ENCODE measurements around the gene ACIN1.
"Not testable (repeated sequence)": the region's sequence is repeated elsewhere in the genome, so short reads cannot be mapped to it uniquely, and the experiment has no call there.

ACIN1 gene

DNA sequence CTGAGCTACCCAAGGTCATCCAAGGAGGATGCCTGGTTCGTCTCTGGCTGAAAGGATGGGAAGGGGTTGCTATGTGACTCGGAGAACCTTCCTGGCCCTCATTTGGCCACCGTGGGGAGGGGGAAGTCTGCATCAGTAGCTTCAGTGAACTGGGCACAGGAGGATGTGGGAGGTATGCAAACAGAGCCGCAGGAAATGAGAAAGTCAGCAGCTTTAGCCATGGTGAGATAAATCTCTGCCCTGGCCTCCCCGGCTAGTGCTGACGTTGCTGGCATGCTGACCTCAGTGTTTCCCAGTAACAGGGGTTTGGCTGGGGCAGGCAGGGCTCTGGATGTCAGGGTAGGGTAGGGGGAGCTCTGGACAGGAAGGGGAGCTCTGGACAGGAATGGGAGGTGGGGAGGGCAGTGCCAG, 26.4 kb upstream of the ACIN1 start:
- no peak for DNase-seq

DNA sequence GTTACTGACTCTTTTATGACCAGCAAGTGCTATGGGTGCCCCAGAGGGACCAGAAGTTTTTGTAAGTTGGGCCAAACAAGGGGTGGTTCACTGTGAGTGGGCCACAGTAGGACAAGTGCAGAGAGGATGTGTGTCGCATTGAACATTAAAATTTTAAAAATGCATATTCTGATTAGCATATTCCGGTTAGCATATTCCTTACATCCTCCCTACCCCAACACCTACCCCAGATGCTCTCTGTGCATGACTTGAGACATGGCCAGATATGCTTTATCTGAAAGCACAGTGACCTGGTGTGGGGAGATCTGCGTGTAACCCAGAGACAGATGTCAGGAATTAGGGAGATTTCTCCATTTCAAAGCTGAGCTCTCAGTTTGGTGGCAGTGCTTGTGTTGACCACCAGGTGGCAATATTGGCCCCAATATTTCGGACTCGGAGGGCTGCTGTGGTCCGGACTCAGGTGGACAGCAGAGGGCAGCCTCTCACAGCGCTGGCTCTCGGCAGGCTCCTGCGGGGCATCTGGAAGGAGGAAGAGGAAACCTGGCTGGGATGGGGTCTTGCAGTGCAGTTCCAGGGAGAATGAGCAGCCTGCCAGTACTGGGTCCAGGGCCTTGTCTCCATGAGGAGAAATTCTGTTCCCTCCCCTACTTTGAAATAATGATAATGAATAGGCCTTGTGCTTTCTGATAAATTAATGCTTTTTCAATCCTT, 25.8 kb upstream of the ACIN1 start:
- DNase-seq, result peak; percentile 73

DNA sequence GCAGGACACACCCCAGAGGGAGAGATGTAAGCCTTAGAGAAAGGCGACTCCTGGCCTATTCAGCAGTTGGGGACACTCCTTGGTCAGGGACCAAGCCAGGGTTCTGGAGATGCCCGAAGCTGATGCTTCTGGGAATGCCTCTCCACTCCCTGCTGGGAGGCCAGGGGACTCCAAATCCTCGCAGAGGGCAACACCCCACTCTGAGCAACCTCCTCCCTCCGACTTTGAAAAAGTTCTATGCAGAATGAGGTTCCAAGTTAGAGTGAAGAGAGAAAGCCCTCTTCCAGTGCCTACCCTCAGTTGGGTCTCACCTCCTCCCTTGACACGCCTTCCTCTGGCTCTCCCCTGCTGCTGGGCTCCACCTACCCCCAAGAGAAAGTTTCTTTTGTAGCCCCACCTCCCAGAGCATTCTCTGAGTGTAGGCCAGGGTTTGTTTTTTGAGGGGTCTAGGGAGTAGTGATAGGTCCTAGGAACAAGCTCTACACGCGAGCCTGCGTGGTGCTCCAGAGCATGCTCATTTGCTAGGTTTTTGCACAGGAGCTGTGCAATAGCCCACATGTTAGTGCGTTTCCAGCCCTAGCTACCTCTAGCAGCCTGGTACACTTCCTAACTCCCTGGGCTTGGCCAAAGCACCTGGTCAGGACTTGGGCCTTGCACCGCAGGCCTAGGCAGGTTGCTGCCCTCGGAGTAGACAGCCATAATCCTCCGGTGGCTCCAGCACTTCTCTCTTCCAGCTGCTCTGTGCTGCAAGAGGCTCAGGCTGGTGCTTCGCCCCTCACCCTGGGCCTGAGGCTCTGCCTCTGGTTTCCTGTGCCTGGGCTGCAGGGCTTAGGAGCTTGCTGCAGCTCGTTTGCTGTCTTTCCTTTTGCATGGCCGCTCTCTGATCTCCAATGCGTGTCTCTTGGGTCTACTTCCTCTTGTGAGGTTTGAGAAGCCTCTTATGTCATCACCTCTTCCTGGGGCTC, 24.7 kb upstream of the ACIN1 start:
- DNase-seq, result peak; percentile 48

DNA sequence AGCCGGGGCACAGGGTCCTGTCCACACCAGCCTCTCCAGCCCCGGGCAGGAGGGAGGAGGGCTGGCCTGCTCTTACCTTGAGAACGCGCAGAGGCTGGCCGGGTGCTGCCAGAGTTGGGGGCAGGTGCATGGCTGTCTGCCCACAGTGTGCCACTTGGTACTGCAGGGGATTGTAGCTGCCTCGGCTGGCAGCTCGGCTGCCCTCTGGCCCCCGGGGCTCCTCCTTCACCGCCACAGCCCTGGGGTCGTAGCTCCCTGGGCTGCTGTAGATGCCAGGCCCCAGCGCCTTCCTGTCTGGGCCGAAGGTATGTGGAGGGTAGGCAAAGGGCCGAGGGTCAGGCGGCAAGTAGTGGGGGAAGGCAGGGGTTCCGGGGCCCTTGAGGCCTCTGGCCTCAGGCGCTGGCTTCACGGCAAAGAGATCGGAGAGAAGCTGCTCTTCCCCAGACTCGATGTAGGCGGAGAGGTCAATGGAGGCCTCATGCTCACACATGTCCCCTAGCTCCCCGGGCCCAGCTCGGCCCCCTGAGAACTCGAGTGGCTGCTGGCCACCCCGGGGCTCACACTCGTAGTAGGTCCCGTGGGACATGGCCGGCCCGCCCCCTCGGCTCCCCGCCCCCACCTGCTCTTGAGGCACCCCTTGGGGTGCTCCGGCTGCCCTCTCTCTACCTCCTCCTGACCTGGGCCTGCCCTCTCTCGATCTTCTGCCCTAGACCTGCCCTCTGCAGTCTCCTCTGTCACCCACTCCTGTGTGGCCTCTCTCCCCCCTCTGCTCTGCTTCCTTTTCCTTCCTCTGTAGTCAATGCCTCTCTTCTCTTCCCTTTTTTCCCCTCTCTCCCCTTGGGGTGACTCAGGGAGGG, 23.8 kb upstream of the ACIN1 start, which contains the start of gene CEBPE:
CEBPE (minus strand) TSS at position 750 of the 857 bp plus-strand sequence; CDS start at position 586, 164 bp downstream.
- no peak for DNase-seq

DNA sequence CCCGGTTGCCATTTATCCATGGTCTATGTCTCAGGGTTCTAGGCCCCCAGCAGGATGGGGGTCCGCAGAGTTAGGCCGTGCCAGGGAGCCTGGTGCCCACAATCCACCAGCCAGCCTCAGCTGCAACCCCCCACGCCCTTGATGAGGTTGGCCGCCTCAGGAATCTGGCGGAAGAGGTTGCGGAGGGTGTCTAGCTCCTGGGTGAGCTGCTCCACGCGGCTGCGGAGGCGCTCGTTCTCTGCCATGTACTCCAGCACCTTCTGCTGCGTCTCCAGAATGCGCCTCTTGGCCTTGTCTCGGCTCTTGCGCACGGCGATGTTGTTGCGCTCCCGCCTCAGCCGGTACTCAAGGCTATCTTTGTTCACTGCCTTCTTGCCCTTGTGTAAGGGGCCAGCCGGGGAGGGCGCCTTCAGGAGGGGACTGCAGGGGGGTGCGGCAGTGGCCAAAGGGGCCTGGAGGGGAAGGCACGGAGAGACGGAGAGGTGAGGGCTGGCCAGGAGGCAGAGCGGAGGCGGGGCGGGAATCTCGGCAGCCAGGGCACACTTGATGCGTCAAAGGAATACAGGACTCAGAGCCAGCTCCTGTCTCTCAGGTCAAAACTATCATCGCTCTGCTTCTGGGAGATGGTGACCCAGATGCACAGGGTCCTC, 22.6 kb upstream of the ACIN1 start:
- no peak for DNase-seq

DNA sequence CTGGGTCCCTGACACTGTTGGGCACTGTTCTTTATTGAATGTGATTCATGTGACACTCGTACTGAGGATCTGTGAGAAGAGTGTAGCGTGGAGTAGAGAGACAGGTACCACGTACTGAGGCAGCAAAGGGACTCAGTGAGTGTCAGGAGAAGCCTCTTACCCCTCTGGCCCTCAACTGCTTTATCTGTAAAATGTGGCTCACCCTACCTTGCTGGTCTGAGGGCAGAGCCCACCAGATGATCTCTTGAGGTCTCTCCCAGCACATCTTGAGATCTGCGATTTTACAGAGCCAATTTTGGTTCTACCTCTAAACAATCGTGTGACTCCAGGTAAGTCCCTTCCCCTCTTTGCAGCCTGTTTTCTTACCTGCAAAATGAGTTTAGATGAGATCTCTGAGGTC, 21.0 kb upstream of the ACIN1 start:
- DNase-seq, result no peak

DNA sequence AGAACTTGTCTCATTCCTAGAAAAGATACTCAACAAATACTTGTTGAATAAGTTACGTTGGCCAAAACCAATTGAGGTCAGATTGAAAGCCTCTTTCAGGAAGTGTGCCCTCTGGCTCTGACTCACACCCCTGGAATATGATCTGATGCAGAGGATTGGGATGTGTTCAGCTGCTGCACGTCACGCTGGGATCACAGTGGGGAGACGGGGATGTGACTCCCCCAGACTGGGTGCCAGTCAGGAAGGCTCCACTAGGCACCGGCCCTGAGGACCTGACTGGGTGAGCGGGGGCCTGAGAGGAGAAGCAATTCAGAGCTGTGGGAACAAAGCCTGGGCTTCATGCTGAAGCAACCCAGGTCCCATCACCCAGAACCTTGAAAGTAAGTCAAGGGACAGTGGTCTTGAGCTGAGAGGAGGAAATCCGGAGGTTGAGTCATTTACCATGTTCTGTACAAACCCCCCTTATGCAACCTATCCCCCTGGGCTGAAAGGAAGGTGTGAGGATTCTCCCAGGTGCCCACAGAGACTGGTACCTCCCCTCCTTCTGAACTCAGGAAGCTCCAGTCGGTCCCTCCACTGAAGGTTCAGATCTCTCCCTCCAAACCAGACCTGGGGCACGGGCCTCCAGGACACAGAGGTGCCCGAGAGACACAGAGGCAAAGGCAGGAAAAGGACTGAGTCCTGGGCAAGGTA, 20.2 kb upstream of the ACIN1 start:
- DNase-seq, result no peak

DNA sequence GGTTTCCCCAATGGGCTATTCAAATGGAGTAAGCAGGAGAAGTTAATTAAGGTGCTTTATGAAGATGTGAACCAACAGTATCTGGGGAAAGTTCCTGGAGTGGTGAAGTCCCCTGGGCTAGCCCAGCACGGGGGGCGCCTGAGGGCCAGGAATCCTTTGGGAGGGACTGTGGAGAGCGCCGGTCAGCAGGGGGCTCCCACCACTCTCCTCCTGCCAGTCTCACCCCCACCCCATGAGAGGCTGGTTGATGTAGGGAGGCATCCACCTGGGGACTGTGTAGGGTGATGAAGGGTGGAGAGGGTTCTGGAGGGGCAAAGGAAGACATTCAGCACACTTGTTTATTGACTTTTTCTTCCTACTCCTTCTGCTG, 19.7 kb upstream of the ACIN1 start:
- no peak for DNase-seq

DNA sequence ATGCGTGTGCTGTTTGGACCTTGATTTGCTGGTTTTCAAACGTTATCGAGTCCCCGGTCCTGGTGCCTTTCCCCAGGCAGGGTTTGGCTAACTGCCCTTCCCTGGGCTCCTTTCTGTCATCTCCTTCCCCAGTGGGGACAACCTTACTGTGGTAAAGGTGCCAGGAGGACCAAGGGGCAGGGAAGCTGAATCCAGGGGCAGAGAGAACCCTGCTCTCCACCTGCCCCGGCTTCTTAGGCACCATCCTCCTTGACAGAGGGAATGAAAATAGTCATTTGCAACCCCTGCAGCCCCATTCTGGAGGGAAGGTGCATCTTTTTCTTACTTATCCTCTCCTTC, 19.2 kb upstream of the ACIN1 start:
- no peak for DNase-seq

DNA sequence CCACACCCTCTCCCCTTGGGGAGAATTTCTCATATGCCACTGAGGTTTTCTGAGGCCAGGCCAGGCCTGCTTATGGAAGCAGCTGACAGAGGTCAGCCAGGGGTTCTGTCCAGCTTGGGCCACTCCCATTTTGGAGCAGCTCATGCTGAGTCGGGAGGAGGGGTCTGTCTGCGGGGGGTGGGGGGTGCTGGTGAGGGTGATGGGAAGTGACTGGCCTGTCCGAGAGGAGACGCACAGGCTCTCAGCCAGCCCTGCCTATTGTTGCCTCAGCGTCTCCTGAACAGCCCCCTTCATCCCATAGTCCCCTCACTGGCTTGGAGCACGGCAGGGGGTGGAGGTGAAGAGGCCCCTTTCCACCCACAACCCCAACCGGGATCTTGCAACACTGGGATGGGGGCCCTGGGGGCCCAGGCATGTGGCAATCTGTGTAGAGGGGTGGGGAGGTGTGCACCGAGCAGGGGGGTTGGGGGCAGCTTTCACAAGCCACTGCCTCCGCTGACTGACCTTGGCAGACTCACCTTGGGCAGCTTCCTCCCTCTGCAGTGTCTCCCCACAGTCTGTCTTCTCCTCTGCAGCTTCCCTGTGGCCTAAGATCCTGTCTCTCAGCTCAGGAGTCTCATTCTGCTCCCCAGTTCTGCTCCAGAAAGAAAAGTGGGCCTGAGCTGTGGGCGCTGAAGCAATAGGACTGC, 18.6 kb upstream of the ACIN1 start:
- no peak for DNase-seq

DNA sequence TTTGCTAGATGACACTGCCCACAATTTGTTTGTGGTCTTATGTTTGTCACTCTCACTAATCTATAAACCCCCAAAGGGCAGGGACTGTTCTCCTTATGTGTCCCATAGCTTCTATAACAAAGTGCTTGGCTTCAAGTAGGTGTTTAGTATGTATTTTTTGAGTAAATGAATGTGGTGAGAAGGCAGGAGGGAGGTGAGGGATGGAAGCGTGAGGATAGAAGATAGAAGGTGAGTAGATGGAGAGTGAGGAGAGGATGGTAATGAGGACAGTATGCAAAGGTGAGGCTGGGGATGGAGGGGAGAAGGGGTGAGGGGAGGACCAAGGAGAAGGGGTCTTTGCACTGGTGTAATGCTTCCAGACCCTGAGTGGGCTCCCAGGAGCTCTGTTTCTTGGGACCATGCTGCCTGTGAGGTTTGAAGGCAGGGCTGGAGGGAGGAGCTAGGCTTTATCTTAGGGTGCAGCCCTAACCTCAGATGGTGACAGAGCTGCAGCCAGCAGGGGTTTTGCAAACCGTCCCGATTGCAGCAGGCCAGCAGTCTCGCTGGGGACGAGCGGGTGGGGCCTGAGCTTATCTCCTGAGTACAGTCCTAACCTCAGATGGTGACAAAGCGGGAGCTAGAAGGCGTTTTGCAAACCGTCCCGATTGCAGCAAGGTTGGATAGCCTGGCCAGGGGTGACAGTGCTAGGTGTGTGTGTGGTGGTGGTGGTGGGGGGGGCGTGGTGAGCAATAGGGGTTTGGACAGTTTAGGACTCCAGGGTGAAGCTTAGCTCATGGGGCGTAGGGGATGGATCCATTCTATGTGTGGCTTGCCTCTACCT, 17.6 kb upstream of the ACIN1 start:
- no peak for DNase-seq

DNA sequence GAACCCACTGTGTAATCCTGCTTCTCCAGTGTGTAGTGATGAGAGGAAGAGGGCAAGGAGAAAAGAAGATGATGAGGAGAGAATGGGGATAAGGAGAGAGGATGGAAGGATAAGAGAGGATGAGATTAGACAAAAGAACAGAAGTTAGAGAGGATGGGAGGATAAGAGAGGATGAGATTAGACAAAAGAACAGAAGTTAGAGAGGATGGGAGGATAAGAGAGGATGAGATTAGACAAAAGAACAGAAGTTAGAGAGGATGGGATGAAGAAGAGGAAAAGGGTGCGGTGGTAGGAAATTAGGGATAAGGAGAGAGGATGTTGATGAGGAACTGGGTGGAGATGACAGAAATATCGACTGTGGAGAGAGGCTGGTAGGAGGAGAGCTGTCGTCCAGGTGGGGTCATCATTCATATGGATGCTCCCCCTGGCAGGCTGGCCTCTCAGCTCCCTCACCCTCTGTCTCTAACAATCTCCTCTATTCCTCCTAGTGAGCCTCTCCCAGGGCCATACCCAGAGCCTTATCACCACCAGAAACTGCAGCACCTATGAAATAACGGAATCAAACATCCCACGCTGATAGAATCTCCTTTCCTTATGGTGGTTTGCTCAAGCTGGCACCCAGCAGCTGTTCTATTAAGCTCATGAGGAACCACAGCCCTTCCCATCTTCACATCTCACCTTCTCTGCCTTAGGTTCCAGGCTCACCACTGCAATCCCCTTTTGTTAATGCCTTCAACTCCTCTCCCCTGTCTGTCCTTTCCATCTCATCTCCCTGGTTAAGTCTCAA, 15.8 kb upstream of the ACIN1 start:
- DNase-seq, result no peak

DNA sequence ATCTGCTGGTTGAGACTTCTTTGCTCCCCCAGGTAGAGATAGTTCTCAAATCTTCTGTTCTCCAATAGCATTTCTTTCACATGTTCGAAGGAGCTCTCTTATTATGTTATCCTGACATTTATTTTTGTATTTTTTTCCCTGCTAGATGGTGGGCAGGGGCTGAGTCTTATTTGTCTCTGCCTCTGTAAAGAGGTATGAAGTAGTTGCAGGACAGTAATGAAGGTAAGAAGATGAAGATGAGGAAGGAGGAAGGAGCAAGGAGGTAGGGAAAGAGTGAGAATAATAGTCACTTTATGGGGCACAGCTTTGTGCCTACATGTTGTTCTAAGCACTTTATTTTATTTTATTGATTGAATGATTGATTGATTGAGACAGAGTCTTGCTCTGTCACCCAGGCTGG, 14.8 kb upstream of the ACIN1 start:
- DNase-seq, result no peak

DNA sequence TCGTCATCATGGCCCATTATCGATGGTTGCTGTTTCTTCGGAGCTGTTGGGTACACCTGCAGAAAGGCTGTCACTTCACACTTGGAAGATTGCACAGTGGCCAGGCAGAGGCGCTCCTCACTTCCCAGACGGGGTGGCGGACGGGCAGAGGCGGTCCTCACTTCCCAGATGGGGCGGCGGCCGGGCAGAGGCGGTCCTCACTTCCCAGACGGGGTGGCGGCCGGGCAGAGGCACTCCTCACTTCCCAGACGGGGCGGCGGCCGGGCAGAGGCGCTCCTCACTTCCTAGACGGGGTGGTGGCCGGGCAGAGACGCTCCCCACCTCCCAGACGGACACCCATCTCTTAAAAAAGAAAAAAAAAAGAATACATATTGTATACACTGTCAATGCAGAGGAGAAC, 13.2 kb upstream of the ACIN1 start:
- not testable (repeated sequence) for DNase-seq

DNA sequence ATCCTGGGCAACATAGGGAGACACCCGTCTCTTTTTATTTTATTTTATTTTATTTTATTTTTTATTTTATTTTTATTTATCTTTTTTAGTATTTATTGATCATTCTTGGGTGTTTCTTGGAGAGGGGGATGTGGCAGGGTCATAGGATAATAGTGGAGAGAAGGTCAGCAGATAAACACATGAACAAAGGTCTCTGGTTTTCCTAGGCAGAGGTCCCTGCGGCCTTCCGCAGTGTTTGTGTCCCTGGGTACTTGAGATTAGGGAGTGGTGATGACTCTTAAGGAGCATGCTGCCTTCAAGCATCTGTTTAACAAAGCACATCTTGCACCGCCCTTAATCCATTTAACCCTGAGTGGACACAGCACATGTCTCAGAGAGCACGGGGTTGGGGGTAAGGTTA, 12.7 kb upstream of the ACIN1 start:
- DNase-seq, result not testable (repeated sequence)

DNA sequence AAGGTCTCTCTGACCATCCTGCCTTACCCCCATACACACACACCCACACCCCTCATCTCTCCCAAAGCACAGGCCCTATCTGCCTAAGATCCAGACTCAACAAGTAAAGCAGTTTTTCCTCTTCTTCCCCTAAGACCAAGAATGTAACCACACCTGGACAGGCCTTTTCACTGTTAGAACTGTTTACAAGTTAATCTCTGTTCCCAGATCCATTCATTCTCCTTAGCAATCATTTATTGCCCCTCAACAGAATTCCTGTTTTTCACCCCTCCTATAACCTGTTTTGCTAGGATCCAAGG, 11.8 kb upstream of the ACIN1 start:
- DNase-seq, result no peak

DNA sequence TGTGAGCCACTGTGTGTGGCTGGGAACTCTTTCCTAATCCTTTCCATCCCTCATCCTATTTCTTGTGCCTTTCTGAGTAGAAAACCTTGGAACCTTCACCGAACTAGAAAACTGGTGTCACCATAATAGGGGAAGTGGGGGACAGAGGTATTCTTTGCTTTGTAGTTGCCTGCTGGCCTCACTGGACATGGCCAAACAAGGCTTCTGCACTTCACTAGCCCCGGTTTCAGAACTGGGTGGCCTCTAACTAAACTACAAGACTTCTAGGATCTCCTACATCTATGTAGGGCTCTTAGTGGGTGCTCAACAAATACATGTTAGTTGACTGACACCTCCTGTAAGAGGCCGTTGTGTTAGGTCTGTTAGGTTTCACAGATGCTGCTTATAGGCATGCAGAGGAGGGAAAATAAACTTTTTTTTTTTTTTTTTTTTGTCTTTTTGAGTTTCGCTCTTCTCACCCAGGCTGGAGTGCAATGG, 10.4 kb upstream of the ACIN1 start:
- DNase-seq, result no peak

DNA sequence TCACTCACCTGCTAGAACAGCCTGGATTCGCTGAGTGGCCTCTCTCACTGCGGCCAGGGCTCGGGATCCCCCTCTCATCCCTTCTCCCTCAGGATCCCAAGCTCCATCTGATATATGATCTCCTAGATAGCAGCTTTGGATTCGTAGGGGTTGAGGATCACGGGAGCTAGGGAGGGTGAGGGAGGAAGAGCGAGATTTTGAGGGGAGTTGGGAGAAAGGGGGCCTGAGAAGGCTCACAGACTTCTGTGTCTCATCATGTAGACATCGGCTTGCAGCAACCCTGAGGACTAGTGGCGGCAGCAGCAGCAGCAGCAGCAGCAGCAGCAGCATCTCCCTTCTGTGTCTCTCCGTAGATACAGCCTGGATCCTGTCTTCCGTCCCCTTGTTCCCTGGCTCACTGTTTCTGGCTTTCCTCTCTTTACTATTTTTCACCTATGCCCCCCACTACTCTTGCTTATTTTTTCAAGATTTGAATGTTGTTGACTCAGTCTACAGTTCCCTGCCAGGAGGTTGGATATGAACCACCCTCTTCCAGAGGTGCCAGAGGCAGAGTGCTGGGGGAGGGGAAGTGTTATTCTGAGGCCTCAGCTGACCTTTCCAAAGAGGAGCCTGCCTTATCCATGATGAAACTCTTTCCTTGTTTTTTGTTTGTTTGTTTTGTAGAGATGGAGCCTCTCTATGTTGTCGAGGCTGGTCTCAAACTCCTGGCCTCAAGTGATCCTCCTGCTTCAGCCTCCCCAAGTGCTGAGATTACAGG, 9.8 kb upstream of the ACIN1 start, which contains the start of gene CIROP:
CIROP (minus strand) TSS at position 399 of the 757 bp plus-strand sequence; CDS start at position 330, 69 bp downstream.
- no peak for DNase-seq

DNA sequence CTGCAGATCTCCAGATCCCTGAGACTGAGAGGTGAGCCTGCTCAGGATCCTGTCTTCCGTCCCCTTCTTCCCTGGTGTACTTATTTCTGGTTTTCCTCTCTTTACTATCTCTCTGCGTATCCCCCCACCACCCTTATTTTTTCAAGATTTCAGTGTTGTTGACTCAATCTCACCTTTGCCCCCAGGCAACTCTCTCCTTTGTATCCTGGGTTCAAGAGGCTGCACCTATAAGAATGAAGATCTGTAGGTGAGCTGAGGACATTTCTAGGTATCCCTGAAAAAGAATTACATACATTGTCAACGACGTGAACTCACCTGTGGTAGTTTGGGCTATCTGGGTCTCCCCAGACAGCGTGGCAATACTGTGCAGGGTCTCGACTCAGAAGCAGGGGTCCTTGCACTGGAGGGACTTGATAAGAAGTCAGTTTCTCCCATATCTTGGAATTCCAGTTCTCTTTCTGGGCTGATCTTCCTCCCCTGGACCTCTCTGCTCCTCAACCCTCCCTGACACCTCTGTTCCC, 9.2 kb upstream of the ACIN1 start:
- no peak for DNase-seq

Data from activated gamma-delta T cell treated with Interleukin-2 at 50 U/mL for 16 hours (primary cell).